BLaER1 (cell line): ENCODE data around the gene SH3BP5.

Experiments used
- H3K27ac ChIP-seq: shearing (Covaris generic); formaldehyde crosslinking; 2 replicates; pipeline ENCODE4 v1.8.1; 2022
- H3K27me3 ChIP-seq: shearing (Covaris generic); formaldehyde crosslinking; 2 replicates; pipeline ENCODE4 v1.8.1; 2022
- H3K36me3 ChIP-seq: shearing (Covaris generic); formaldehyde crosslinking; 2 replicates; pipeline ENCODE4 v1.8.1; 2022
- H3K4me1 ChIP-seq: shearing (Covaris generic); formaldehyde crosslinking; 2 replicates; pipeline ENCODE4 v1.8.1; 2022
- H3K4me2 ChIP-seq: shearing (Covaris generic); formaldehyde crosslinking; 2 replicates; pipeline ENCODE4 v1.8.1; 2022
- H3K4me3 ChIP-seq: shearing (Covaris generic); formaldehyde crosslinking; 2 replicates; pipeline ENCODE4 v1.8.1; 2022
- H3K9ac ChIP-seq: shearing (Covaris generic); formaldehyde crosslinking; 2 replicates; pipeline ENCODE4 v1.8.1; 2022
- H3K9me3 ChIP-seq: shearing (Covaris generic); formaldehyde crosslinking; 2 replicates; pipeline ENCODE4 v1.8.1; 2022
- H4K20me1 ChIP-seq: shearing (Covaris generic); formaldehyde crosslinking; 2 replicates; pipeline ENCODE4 v1.8.1; 2022
- Cebpa-rat ChIP-seq: shearing (Covaris generic); IDR thresholded peaks from 2 replicates; pipeline ENCODE4 v1.8.1; 2022

Gene SH3BP5

DNA sequence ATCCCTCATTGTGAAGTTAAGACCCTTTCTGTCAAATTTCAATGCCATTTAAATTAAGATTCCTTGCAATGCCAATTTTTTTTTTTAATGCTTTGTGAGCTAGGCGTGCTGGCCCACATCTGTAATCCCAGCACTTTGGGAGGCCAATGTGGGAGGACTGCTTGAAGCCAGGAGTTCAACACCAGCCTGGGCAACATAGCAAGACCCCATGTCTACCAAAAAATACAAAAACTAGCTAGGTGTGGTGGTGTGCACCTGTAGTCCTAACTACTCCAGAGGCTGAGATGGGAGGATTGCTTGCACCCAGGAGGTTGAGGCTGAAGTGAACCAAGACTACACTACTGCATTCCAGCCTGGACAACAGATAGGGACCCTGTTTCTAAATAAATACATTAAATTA is 5.6 kb upstream of the SH3BP5 start:
- Histone ChIP-seq H3K4me2 (no peak overlapping the region), H3K9me3 (no peaks in the 10 kb centered on the region), H3K27me3 (peaks cover 5% of the 10 kb centered on the region)

DNA sequence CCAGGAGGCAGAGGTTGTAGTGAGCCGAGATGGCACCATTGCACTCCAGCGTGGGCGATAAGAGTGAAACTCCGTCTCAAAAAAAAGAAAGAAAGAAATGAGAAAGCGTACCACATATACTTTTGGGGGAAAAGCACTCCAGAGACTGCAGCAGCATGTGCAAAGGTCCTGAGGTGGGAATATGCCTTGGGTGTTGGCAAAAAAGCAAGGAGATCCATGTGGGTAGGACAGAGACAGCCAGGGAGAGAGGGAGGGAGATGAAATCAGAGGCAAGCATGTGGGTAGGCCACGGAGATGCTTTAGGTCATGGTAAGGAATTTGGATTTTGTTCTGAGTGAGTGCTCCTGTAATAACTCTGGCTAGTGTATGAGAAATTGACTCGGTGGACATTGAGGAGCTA is 3.7 kb upstream of the SH3BP5 start:
- no peaks in the 10 kb centered on the region for H3K9me3 ChIP-seq
- H3K27ac ChIP-seq: no peak overlapping the region
- H3K9ac ChIP-seq: no peak overlapping the region
- H3K27me3 ChIP-seq: peaks cover 24% of the 10 kb centered on the region
- TF ChIP-seq Cebpa-rat: no peak
- peaks cover 13% of the 10 kb centered on the region for H3K4me1 ChIP-seq
- no peak overlapping the region for H3K4me2 ChIP-seq
- peaks cover 11% of the 10 kb centered on the region; the same call in 1 of the 2 replicates for H4K20me1 ChIP-seq
- no peak overlapping the region for H3K4me3 ChIP-seq
- no peaks in the 10 kb centered on the region for H3K36me3 ChIP-seq

More for the DNA sequence above, 5.6 kb upstream of the SH3BP5 start:
- H3K36me3 ChIP-seq: no peaks in the 10 kb centered on the region
- no peak overlapping the region for H3K27ac ChIP-seq
- TF ChIP-seq Cebpa-rat: no peak
- H3K9ac ChIP-seq: no peak overlapping the region
- no peak overlapping the region for H3K4me3 ChIP-seq
- H4K20me1 ChIP-seq: no peaks in the 10 kb centered on the region
- 0 out of 2 replicates have a peak, but pooled peaks cover under 1% of the 10 kb centered on the region for H3K4me1 ChIP-seq

- no peak overlapping the region for H3K4me3 ChIP-seq
- no peak overlapping the region for H3K27ac ChIP-seq
- peaks cover 13% of the 10 kb centered on the region for H3K4me1 ChIP-seq
- no peaks in the 10 kb centered on the region for H3K36me3 ChIP-seq
- H3K27me3 ChIP-seq: peaks cover 46% of the 10 kb centered on the region
- no peak overlapping the region for H3K4me2 ChIP-seq
- TF ChIP-seq Cebpa-rat: no peak
- H3K9me3 ChIP-seq: no peaks in the 10 kb centered on the region
- no peak overlapping the region for H3K9ac ChIP-seq
- H4K20me1 ChIP-seq: peaks cover 24% of the 10 kb centered on the region; the same call in 1 of the 2 replicates
Measured at GRCh38 chr3:15333956-15334263, 1.5 kb upstream of the SH3BP5 start.

DNA sequence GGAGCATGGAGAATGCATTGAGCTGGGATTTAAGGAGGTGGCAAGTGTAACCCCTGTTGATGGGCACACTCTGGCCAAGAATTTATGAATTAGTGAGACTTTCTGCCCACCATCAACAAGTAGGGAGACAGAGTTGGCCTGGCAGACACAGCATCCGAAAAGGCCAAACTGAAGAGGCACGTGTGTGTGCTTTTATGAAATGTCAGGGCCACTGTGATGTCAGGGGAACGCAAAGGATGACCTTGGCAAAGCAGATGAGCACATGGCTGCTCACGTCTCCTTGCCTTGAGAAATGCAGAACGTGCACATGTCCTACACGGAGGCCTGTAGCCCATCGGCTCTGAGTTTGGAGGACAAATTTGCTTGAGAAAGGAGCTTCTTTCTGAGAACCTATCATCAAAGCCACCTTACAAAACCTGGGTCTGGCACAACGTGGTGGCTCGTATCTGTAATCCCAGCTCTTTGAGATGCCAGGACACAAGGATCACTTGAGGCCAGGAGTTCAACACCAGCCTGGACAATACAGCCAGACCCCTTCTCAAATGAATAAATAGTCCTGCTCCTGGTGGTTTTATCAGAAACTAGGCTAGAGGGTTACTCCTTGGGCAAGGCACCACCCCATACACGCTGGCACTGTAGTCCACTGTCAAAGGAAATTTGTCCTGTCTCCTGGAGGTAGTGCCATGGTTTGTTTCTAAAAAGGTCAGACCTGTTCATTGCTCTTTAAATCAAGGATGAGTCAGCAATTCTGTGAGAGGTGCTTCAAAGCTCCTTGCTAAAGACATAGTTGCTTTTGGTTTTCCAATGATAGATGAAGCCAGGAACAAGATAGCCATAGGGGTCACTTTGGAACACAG is 941 bp upstream of the SH3BP5 start:
- peak overlapping the region; percentile 99 for H3K4me2 ChIP-seq
- H3K9me3 ChIP-seq: no peaks in the 10 kb centered on the region
- no peak overlapping the region for H3K9ac ChIP-seq
- TF ChIP-seq Cebpa-rat: no peak
- peaks cover 51% of the 10 kb centered on the region for H3K27me3 ChIP-seq
- H4K20me1 ChIP-seq: peaks cover 24% of the 10 kb centered on the region; the same call in 1 of the 2 replicates
- peaks cover 14% of the 10 kb centered on the region for H3K4me1 ChIP-seq
- peak overlapping the region; percentile 78 for H3K4me3 ChIP-seq
- no peaks in the 10 kb centered on the region for H3K36me3 ChIP-seq
- no peak overlapping the region for H3K27ac ChIP-seq

DNA sequence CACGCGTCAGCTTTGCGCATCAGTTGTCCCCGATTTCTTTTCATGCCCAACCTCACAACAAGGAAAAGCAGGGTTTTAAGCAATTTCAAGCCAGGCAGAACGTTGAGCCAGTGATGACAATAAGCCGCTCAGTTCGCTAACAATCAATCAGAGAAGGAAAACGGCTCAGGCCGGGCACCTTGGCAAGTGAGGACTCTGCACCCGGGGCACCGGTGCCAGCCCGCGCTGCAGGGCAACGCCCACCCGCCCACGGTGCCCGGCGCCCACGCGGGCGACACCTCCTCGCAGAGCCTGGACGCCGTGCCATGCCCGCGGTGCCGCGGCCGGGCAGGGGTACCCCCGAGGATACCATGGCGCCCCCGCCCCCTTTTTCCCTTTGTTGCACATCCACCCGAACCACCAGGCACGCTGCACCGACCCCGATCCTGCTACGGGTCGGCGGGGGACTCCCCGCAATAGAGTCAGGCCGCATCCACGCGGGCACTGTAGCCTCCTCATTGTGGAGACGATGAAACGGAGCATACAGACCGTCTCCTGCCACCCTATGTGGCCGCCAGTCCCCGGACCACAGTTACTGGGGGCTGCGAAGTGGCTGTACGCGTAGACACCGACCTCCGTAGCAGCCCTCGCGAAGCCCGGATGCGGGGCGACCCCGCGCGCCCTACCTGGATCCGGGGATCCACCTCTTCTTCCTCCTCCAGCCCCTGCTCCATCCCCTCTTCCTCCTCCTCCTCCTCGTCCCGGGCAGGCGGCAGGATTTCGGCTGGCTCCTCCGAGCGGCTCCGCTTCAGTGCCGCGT is 581 bp downstream of the SH3BP5 start:
- no peak for TF ChIP-seq Cebpa-rat
- Histone ChIP-seq H3K9ac (peak overlapping the region; percentile 62), H3K36me3 (no peaks in the 10 kb centered on the region), H3K9me3 (no peaks in the 10 kb centered on the region), H4K20me1 (peaks cover 24% of the 10 kb centered on the region; the same call in 1 of the 2 replicates), H3K4me3 (peak overlapping the region; percentile 78), H3K4me2 (peak overlapping the region; percentile 99), H3K27me3 (peaks cover 53% of the 10 kb centered on the region), H3K27ac (no peak overlapping the region), H3K4me1 (peaks cover 26% of the 10 kb centered on the region)

DNA sequence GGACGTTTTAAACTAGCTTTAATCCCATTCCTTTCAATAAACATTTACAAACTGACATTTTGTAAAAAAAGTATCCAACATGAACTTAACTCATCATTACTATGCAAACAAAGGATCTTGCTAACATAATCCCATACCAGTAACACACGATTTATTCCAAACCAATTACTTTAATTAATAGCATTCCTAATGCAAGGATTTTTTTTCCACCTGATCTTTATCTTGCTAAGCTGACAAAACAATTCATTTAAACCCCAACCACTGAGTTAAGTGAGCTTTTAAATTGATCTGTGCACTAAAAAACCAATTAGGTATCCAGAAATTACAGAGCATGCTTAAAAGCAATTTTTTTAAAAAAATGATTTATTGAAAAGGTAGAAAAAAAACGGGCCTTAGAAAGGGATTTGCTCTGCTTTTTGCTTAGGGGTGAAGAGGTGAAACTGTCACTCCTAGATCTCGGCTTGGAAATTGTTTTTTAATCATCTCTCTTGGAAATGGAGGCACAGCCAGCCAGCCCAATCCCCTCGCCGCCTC is 1.2 kb downstream of the SH3BP5 start:
- Histone ChIP-seq H3K27ac (no peak overlapping the region), H3K4me3 (peak overlapping the region; percentile 78), H3K27me3 (peaks cover 56% of the 10 kb centered on the region), H3K9me3 (no peaks in the 10 kb centered on the region), H3K36me3 (no peaks in the 10 kb centered on the region), H3K9ac (no peak overlapping the region), H3K4me2 (peak overlapping the region; percentile 99), H4K20me1 (peaks cover 24% of the 10 kb centered on the region; the same call in 1 of the 2 replicates), H3K4me1 (peaks cover 26% of the 10 kb centered on the region)
- no peak for TF ChIP-seq Cebpa-rat

DNA sequence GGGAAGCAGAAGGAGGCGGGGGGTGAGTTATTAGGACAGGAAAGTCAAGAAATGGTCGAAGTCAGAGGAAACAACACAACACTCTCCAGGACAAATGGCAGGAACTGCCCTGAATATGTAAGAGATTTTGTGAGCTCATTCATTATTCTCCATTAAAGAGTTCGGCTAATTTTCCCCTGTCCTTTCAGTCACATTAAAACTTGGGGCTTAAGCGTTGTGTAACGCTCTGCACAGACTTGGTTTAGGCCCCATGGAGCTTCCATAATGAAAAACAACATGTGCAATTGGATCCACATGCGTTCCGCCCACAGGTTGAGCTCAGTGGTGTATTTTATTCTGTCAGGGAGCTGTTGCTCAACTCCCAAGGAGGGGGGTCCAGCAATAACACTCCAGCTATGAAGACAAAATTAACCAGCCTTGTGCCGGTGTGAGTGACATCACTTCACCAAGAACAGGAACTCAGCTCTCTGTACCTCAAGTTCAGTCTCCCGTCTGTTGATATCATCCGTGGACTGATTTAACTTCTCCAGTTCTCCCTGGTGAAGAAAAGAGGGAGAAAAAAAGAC is 2.3 kb downstream of the SH3BP5 start:
- Histone ChIP-seq H3K4me2 (no peak overlapping the region), H3K4me3 (no peak overlapping the region), H3K36me3 (no peaks in the 10 kb centered on the region), H3K9me3 (no peaks in the 10 kb centered on the region), H3K27ac (no peak overlapping the region), H4K20me1 (peaks cover 24% of the 10 kb centered on the region; the same call in 1 of the 2 replicates), H3K4me1 (peaks cover 26% of the 10 kb centered on the region), H3K27me3 (peaks cover 58% of the 10 kb centered on the region), H3K9ac (no peak overlapping the region)
- no peak for TF ChIP-seq Cebpa-rat

DNA sequence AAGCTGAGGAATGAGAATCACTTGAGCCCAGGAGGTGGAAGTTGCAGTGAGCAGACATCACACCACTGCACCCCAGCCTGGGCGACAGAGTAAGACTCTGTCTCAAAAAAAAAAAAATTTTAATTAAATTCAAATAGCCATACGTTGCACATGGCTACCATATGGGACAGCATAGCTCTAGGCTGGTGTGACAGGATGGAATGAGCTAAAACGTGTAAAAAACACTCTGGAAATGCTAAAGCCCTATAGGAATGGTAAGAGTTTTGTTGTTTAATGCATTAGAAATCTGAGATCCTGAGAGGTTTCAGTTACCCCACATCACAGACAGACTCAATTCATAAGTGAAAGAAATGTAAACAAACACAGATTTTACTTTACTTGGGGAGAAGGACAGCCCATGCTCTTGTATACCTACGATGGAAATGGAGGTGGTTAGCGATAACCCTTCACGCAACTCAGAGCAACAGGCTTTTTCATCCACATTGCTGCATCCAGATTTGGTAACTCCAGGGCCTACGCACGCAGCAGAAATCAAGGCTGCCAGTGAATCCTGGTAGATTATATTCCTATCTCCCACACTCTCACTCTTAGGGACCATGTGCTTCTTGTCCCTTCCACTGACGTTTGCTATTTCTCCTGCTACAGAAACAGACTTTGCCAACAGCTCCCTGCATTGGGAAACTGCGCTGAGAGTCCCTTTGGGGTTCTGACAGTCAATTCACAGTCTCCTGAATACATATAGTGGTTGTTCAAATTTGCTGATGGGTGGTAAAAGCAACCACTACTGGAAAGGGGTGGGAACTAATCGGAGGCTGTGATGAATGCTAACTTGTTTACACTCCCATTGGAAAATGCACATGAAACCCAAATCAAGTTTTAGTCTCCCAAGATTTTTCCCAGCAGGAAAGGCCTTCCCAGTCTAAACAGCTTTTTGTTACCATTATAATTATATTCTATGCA is 3.1 kb downstream of the SH3BP5 start:
- Histone ChIP-seq H3K27ac (no peak overlapping the region), H3K9ac (no peak overlapping the region)

DNA sequence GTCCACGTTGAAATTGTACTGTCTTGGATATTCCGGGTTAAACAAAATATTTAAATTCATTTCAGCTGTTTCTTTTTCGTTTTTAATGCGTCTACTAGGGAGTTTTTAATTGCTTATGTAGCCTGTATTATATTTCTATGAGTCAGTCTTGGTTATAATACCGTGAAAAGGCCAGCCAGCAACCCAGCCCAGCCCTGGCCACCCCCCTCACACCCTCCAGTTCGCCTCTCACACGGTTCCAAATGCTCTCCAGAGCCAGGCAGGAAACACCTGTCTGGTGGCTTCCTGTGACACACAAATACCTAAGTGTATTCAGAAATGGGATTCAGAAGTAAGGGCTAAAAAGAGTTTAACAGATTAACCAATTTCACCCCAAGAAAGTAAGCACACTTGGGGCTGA is 4.4 kb downstream of the SH3BP5 start:
- Histone ChIP-seq H3K4me2 (peak overlapping the region; percentile 41), H3K9ac (no peak overlapping the region), H3K4me3 (no peak overlapping the region), H3K36me3 (no peaks in the 10 kb centered on the region), H3K9me3 (no peaks in the 10 kb centered on the region), H3K4me1 (peaks cover 26% of the 10 kb centered on the region), H3K27ac (no peak overlapping the region), H3K27me3 (peaks cover 53% of the 10 kb centered on the region), H4K20me1 (peaks cover 24% of the 10 kb centered on the region; the same call in 1 of the 2 replicates)
- no peak for TF ChIP-seq Cebpa-rat

More for the DNA sequence above, 3.1 kb downstream of the SH3BP5 start:
- Histone ChIP-seq H4K20me1 (peaks cover 24% of the 10 kb centered on the region; the same call in 1 of the 2 replicates), H3K27me3 (peaks cover 58% of the 10 kb centered on the region), H3K4me2 (no peak overlapping the region), H3K4me3 (no peak overlapping the region), H3K4me1 (peaks cover 26% of the 10 kb centered on the region), H3K36me3 (no peaks in the 10 kb centered on the region), H3K9me3 (no peaks in the 10 kb centered on the region)
- no peak for TF ChIP-seq Cebpa-rat
